Ecto neural progenitor cell (in vitro differentiated cells): Measurements from ENCODE around the gene OR2Y1.
A peak's percentile ranks its signal among the peaks of the same experiment; 100 is the strongest.
"Not testable (repeated sequence)": the region's sequence is repeated elsewhere in the genome, so short reads cannot be mapped to it uniquely, and the experiment has no call there.

Experiments
- DNase-seq: peaks from one replicate; pipeline ENCODE4 v3.0.0-alpha.2; 2018; ENCODE audit warnings: low spot score

OR2Y1 gene

DNA sequence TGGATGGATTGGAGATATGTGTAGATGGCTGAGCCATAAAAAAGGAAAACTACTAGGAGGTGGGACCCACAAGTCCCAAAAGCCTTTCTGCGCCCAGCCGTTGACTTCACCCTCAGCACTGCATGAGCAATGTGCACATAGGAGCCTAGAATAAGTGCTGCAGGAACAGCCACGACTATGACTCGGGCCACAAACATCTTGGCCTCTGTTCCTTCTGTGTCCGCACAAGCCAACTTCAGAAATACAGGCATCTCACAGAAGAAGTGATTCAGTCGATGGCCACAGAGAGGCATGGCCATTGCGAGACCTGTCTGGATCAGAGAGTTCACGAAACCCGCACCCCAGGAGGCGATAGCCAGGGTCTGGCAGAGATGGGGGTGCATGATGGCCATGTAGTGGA lies 587 bp downstream of the OR2Y1 start:
- no peak for DNase-seq

DNA sequence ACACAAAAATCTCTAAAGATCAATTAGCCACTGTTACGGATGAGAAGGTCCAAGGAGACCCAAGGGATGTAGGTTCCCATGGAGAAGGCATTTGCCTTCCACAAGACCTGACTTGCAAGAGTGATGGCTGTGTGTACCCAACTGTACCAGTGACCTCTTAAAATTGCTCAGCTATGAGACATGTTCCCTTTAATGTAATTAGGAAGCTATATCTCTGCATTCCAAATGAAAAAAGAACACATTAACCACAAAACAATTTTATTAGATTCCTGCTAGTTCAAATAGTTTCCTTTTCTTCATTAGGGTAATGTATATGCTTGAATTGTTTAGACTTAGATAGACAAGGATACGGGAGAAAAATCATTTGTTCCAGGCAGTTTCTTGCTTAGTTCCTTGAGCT lies 3.3 kb downstream of the OR2Y1 start:
- no peak for DNase-seq

DNA sequence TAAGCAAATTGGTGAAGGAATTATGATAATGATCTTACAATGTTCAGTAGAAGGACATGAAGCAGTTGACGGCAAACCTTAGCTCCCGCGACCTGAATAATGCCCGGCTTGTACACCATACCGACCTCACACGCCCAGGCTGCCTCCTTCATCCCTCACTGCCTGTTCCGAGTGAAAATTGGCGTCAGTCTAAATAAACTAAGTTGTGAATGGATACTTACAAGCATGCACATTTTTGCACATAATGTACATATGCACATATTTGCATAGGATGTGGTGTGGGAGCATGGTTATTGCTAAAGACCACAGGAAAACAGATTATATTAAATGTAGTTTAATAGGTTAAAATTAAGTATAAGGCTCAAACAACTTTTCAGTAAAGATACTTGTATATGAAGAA lies 14.9 kb downstream of the OR2Y1 start:
- no peak for DNase-seq

GRCh38 chr5:180723936-180724335 lies 15.9 kb downstream of the OR2Y1 start:
- no peak for DNase-seq

- DNase-seq: no peak
Measured at GRCh38 chr5:180720486-180720885, 19.4 kb downstream of the OR2Y1 start.

DNA sequence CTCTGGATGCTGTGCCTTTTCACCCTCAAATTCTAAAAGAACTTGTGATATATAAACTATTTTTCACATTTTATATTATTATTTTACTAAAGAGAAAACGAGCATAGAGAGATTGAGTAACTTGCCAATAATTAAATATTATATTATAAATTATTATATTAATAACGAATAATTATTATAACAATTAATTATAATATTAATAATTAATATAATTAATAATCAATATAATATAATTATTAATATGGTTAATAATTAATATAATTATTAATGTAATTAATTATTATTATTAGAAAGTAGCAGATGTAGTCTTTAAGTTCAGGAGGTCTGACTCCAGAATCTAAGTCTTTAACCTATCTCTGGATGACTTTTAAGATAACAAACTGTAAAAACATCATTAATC lies 20.1 kb downstream of the OR2Y1 start:
- no peak for DNase-seq

DNA sequence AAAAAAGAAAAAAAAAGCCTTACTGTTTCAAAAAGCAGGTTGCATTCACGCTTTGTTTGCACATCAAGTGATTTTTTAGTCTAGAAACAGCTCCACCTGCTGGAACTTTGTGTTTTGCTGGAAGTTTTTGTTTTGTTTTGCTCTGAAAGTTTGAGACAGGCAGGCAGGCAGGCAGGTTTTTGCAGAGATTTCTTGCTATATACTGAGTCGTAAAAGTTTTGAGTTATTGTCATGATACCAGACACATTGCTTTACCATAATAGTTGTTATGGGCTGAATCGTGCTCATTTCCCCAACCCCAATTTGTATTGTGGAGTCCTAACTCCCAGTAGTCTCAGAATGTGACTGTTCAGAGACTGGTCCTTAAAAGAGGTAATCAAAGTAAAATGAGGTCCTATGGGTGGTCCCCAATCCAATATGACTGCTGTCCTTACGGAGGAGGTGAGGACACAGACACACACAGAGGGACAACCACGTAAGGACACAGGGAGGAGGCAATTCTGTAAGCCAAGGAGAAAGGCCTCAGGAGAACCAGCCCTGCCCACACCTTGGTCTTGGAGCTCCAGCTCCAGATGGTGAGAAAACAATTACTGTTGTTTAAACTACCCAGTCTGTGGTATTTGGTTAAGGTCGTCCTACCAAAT lies 20.9 kb downstream of the OR2Y1 start:
- DNase-seq: no peak

GRCh38 chr5:180717989-180718388 lies 21.9 kb downstream of the OR2Y1 start:
- no peak for DNase-seq

DNA sequence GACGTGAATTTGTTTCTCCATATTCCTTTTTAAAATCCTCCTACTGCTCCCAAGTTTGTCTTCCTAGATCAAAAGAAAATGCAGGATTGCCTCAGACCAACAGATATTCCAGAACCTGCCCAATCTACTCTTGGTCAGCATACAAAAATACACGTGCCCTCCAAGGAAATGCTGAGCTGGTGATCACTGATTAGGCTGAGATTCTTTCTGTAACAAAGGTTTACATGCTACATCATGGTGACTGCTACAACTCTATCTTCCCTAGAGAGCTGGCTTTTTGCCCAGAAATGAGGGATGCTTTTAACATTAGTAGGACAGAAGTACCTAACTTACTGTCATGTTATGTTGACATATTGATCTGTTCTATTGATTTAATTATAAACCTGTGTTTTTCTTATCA lies 35.5 kb downstream of the OR2Y1 start:
- DNase-seq: no peak

- no peak for DNase-seq
Measured at GRCh38 chr5:180703912-180704311, 35.9 kb downstream of the OR2Y1 start.

GRCh38 chr5:180703371-180703770 lies 36.5 kb downstream of the OR2Y1 start:
- not testable (repeated sequence) for DNase-seq

- DNase-seq: not testable (repeated sequence)
Measured at GRCh38 chr5:180700440-180700839, 39.4 kb downstream of the OR2Y1 start.

- DNase-seq: no peak
Measured at GRCh38 chr5:180699042-180699441, 40.8 kb downstream of the OR2Y1 start.

GRCh38 chr5:180696116-180696515 lies 43.7 kb downstream of the OR2Y1 start:
- DNase-seq: no peak

- DNase-seq: no peak
Measured at GRCh38 chr5:180692429-180692828, 47.4 kb downstream of the OR2Y1 start.

- DNase-seq: no peak
Measured at GRCh38 chr5:180691046-180691445, 48.8 kb downstream of the OR2Y1 start.

DNA sequence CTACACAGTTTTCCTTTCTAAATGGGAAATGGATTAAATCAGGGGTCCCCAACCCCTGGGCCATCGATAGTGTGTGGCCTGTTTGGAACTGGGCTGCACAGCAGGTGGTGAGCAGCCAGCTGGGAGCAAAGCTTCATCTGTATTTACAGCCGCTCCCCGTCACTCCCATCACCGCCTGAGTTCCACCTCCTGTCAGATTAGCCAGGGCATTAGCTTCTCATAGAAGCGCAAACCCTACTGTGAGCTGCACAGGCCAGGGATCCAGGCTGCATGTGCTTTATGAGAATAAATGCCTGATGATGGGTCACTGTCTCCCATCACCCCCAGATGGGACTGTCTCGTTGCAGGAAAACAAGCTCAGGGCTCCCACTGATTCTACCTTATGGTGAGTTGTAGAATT lies 49.3 kb downstream of the OR2Y1 start:
- peak; percentile 62 for DNase-seq

- no peak for DNase-seq
Measured at GRCh38 chr5:180689775-180690174, 50.1 kb downstream of the OR2Y1 start.
